CD4-positive, alpha-beta T cell treated with Interferon gamma for 1 hour (primary cell): Measurements from ENCODE around the gene BTBD2.

Source experiments
- DNase-seq: peaks from one replicate; pipeline ENCODE4 v3.0.0-alpha.2; 2020

The BTBD2 gene

GRCh38 chr19:1956868-1957492 lies 58.5 kb downstream of the BTBD2 start:
- no peak for DNase-seq

GRCh38 chr19:1956122-1956494 lies 59.4 kb downstream of the BTBD2 start:
- DNase-seq: no peak

GRCh38 chr19:1955171-1956121 lies 60.1 kb downstream of the BTBD2 start:
- DNase-seq: no peak

GRCh38 chr19:1954532-1954933 lies 61.0 kb downstream of the BTBD2 start:
- no peak for DNase-seq

- no peak for DNase-seq
These were observed 61.9 kb downstream of the BTBD2 start for GRCh38 chr19:1953441-1954094.

- DNase-seq: no peak
These were observed 62.5 kb downstream of the BTBD2 start for GRCh38 chr19:1953037-1953436.

- DNase-seq: no peak
These were observed 62.9 kb downstream of the BTBD2 start for GRCh38 chr19:1952635-1953034.

GRCh38 chr19:1950640-1951039 lies 64.9 kb downstream of the BTBD2 start:
- no peak for DNase-seq

GRCh38 chr19:1949304-1950101 lies 66.0 kb downstream of the BTBD2 start:
- DNase-seq: no peak

GRCh38 chr19:1947651-1948209 lies 67.8 kb downstream of the BTBD2 start:
- no peak for DNase-seq

- no peak for DNase-seq
These were observed 69.6 kb downstream of the BTBD2 start for GRCh38 chr19:1945899-1946298.

GRCh38 chr19:1944916-1945561 lies 70.5 kb downstream of the BTBD2 start:
- no peak for DNase-seq

- DNase-seq: no peak
These were observed 71.2 kb downstream of the BTBD2 start for GRCh38 chr19:1944088-1944915.

- DNase-seq: no peak
These were observed 71.8 kb downstream of the BTBD2 start for GRCh38 chr19:1943661-1944087.

GRCh38 chr19:1942934-1943555 lies 72.5 kb downstream of the BTBD2 start:
- DNase-seq: no peak

- DNase-seq: peak; percentile 87
These were observed 73.2 kb downstream of the BTBD2 start for GRCh38 chr19:1942078-1942933.

GRCh38 chr19:1941146-1942077 lies 74.1 kb downstream of the BTBD2 start, which contains the start of gene CSNK1G2:
CSNK1G2 (plus strand) TSS chr19:1941172; CDS start chr19:1969773, 28,601 bp downstream.
- DNase-seq: no peak

- DNase-seq: no peak
These were observed 77.4 kb downstream of the BTBD2 start for GRCh38 chr19:1938071-1938470.
